Measurements from ENCODE around the gene COIL.

Gene COIL

GRCh38 chr17:56960596-56961538, at the start of gene COIL:
Gene COIL, minus strand, starts transcription at chr17:56961050. Its CDS starts 31 bp downstream, at chr17:56961019.
- peak; percentile 88 to 98 (median 96) for DNase-seq
- intact Hi-C loops (cut with DNase I) = loop anchor here (10.0 kb wide), 1 partner anchor 126 kb away; the partner anchor contains the start of genes C17orf67 and DGKE

GRCh38 chr17:57010487-57010886, 49.6 kb upstream of the COIL start:
- intact Hi-C loops (cut with DNase I) = no loop called here
- no peak for DNase-seq

GRCh38 chr17:57009737-57010445, 49.0 kb upstream of the COIL start:
- intact Hi-C loops (cut with DNase I) = no loop called here
- peak; percentile 27 to 86 (median 62) for DNase-seq

GRCh38 chr17:57008958-57009357, 48.1 kb upstream of the COIL start:
- intact Hi-C loops (cut with DNase I) = no loop called here

GRCh38 chr17:57006040-57006439, 45.2 kb upstream of the COIL start:
- intact Hi-C loops (cut with DNase I) = no loop called here
- no peak for DNase-seq

More at GRCh38 chr17:57008958-57009357, 48.1 kb upstream of the COIL start:
- no peak for DNase-seq

- DNase-seq = peak in 3 of 42 donors; percentile 3 to 13 (median 8)
- intact Hi-C loops (cut with DNase I) = no loop called here
These were observed 44.2 kb upstream of the COIL start for GRCh38 chr17:57004944-57005579.

- no peak for DNase-seq
- intact Hi-C loops (cut with DNase I) = no loop called here
These were observed 42.1 kb upstream of the COIL start for GRCh38 chr17:57002904-57003303.

- intact Hi-C loops (cut with DNase I) = no loop called here
- DNase-seq = no peak
These were observed 40.7 kb upstream of the COIL start for GRCh38 chr17:57001541-57001940.

GRCh38 chr17:56997313-56997712, 36.5 kb upstream of the COIL start:
- DNase-seq = no peak
- intact Hi-C loops (cut with DNase I) = no loop called here

- DNase-seq = no peak
- intact Hi-C loops (cut with DNase I) = no loop called here
These were observed 34.9 kb upstream of the COIL start for GRCh38 chr17:56995766-56996165.

- intact Hi-C loops (cut with DNase I) = no loop called here
- no peak for DNase-seq
These were observed 33.4 kb upstream of the COIL start for GRCh38 chr17:56994009-56994792.

- no peak for DNase-seq
- intact Hi-C loops (cut with DNase I) = no loop called here
These were observed 31.5 kb upstream of the COIL start for GRCh38 chr17:56992364-56992763.

GRCh38 chr17:56988901-56989572, 28.2 kb upstream of the COIL start:
- no peak for DNase-seq
- intact Hi-C loops (cut with DNase I) = no loop called here

GRCh38 chr17:56987283-56987834, 26.5 kb upstream of the COIL start:
- intact Hi-C loops (cut with DNase I) = no loop called here
- DNase-seq = no peak

GRCh38 chr17:56985371-56986162, 24.7 kb upstream of the COIL start:
- no peak for DNase-seq
- intact Hi-C loops (cut with DNase I) = no loop called here

GRCh38 chr17:56983366-56983765, 22.5 kb upstream of the COIL start:
- DNase-seq = no peak
- intact Hi-C loops (cut with DNase I) = no loop called here

- intact Hi-C loops (cut with DNase I) = no loop called here
- peak in 1 of 42 donors; percentile 0 for DNase-seq
These were observed 21.5 kb upstream of the COIL start for GRCh38 chr17:56982312-56982711.
